Keratinocyte (primary cell): ENCODE data around the gene ZNF629.
"Not testable (repeated sequence)": the region's sequence is repeated elsewhere in the genome, so short reads cannot be mapped to it uniquely, and the experiment has no call there.

Experiments
- EZH2 ChIP-seq: IDR thresholded peaks from one replicate; pipeline ENCODE4 v1.6.1; 2012; ENCODE audit warnings: inconsistent platforms, mild to moderate bottlenecking, low read length, moderate library complexity
- TF ChIP-seq, protein P1 (sequence below), 3 experiments: IDR thresholded peaks in 1 of 3; conservative IDR thresholded peaks in 1 of 3; optimal IDR thresholded peaks in 1 of 3; 2 replicates in 2 of 3; 3 replicates in 1 of 3; pipeline versions ENCODE3 to v1.5.1; 2011; ENCODE audit warnings: low read length in 3 of 3, mild to moderate bottlenecking in 3 of 3, moderate library complexity in 2 of 3, control low read depth in 1 of 3, inconsistent platforms in 1 of 3; ENCODE audit not compliant: insufficient read depth in 2 of 3; ENCODE audit errors: extremely low read depth in 1 of 3

DNA sequence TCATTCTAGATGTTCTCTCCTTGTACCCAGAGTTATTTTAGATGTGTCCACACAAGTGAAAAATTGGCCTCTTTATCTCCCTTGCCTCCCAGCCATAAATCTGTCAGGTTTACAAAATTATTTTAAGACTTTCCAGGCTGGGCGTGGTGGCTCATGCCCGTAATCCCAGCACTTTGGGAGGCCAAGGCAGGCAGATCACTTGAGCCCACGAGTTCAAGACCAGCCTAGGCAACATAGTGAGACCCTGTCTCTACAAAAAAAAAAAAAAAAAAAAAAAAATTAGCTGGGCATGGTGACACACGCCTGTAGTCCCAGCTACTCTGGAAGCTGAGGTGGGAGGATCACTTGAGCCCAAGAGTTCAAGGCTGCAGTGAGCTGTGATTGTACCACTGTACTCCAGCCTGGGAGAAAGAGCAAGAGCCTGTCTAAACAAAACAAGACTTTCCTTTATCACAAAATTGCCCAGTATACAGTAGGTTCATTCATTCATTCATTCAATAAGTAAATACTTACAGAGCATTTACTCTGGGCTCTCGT, 22.0 kb upstream of the ZNF629 start:
- not testable (repeated sequence) for TF ChIP-seq EZH2
- TF ChIP-seq, protein P1, sequence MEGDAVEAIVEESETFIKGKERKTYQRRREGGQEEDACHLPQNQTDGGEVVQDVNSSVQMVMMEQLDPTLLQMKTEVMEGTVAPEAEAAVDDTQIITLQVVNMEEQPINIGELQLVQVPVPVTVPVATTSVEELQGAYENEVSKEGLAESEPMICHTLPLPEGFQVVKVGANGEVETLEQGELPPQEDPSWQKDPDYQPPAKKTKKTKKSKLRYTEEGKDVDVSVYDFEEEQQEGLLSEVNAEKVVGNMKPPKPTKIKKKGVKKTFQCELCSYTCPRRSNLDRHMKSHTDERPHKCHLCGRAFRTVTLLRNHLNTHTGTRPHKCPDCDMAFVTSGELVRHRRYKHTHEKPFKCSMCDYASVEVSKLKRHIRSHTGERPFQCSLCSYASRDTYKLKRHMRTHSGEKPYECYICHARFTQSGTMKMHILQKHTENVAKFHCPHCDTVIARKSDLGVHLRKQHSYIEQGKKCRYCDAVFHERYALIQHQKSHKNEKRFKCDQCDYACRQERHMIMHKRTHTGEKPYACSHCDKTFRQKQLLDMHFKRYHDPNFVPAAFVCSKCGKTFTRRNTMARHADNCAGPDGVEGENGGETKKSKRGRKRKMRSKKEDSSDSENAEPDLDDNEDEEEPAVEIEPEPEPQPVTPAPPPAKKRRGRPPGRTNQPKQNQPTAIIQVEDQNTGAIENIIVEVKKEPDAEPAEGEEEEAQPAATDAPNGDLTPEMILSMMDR (optimal IDR thresholded peaks at IDR 0.05 in 1 of 3, IDR thresholded peaks at IDR 0.05 in 1 of 3, conservative IDR thresholded peaks at IDR 0.05 in 1 of 3; ENCODE audit: extremely low read depth in 1 of 3, insufficient read depth in 2 of 3, low read length in 3 of 3) = not testable (repeated sequence)
